MCF 10A (cell line): ENCODE results near the gene IMMP1L. TPM values are rescaled to one million over a fixed set of nuclear protein-coding genes. Genes with fewer than 3 reads are reported as not detected.

Source experiments
- BruUV-seq: library from RNA; stranded (reverse); fragments of 400-500 nt; replicated peaks from 2 replicates; lab custom pipeline; 2021; lab: Mats Ljungman, UMichigan
- CTCF ChIA-PET: fragments of 300-600 bp; sonication (Branson Sonifier 250); formaldehyde crosslinking; extraction: SDS; loops from one replicate; lab custom pipeline; 2021; ENCODE audit warnings: antibody characterized with exemption, inconsistent platforms; lab: Yijun Ruan, JAX
- POLR2A ChIA-PET: fragments of 300-600, 350-650 bp; sonication (Branson Sonifier 250); formaldehyde crosslinking; extraction: SDS; loops from one replicate; lab custom pipeline; 2020; ENCODE audit warnings: antibody characterized with exemption, inconsistent platforms; lab: Yijun Ruan, JAX
- DNase-seq: peaks from one replicate; pipeline ENCODE4 v3.0.0-alpha.2; 2018; ENCODE audit not compliant: unreplicated experiment
- H3K27ac Mint-ChIP-seq: one replicate; pipeline ENCODE4 v1.8.0; 2022; ENCODE audit warnings: mild to moderate bottlenecking, low read depth, mixed read lengths; ENCODE audit not compliant: unreplicated experiment
- H3K27me3 Mint-ChIP-seq: one replicate; pipeline ENCODE4 v1.8.0; 2022; ENCODE audit warnings: mixed read lengths; ENCODE audit not compliant: insufficient read depth, unreplicated experiment
- H3K36me3 Mint-ChIP-seq: one replicate; pipeline ENCODE4 v1.8.0; 2022; ENCODE audit warnings: mild to moderate bottlenecking, moderate library complexity, mixed read lengths; ENCODE audit not compliant: insufficient read depth, unreplicated experiment
- H3K4me1 Mint-ChIP-seq: one replicate; pipeline ENCODE4 v1.8.0; 2022; ENCODE audit warnings: mixed read lengths; ENCODE audit not compliant: insufficient read depth, unreplicated experiment
- H3K4me3 Mint-ChIP-seq: one replicate; pipeline ENCODE4 v1.8.0; 2022; ENCODE audit warnings: mild to moderate bottlenecking, moderate library complexity, mixed read lengths; ENCODE audit not compliant: unreplicated experiment
- H3K9me3 Mint-ChIP-seq: one replicate; pipeline ENCODE4 v1.8.0; 2022; ENCODE audit warnings: mixed read lengths; ENCODE audit not compliant: unreplicated experiment
- intact Hi-C: fragments of 100-400 bp; cut with micrococcal nuclease; formaldehyde crosslinking; loops from 2 replicates; pipeline ENCODE4 v1.14.1; 2022
- total RNA-seq: library from RNA; stranded (reverse); gene quantifications from 2 replicates; pipeline ENCODE4 v1.2.3, GENCODE V29; 2022
- TF ChIP-seq, protein P1 (sequence below): fragments of 200-600 bp; IDR thresholded peaks from one replicate; pipeline ENCODE4 v1.8.0; 2022; ENCODE audit warnings: antibody characterized with exemption, mild to moderate bottlenecking; ENCODE audit not compliant: unreplicated experiment

The IMMP1L gene
- total RNA-seq, 1 experiment from 2014 or later = 32.2 TPM

GRCh38 chr11:31529189-31529588 lies 19.8 kb upstream of the IMMP1L start:
- intact Hi-C loops = no loop called here

GRCh38 chr11:31521497-31522150 lies 12.2 kb upstream of the IMMP1L start:
- intact Hi-C loops = no loop called here
- ChIA-PET POLR2A (no interaction called here), CTCF (no interaction called here)
- no peak overlapping the region for H3K4me3 Mint-ChIP-seq
- H3K4me1 Mint-ChIP-seq = no peaks in the 10 kb centered on the region
- DNase-seq = no peak
- H3K36me3 Mint-ChIP-seq = peaks cover 8% of the 10 kb centered on the region
- no peak overlapping the region for H3K27ac Mint-ChIP-seq
- TF ChIP-seq, protein P1, sequence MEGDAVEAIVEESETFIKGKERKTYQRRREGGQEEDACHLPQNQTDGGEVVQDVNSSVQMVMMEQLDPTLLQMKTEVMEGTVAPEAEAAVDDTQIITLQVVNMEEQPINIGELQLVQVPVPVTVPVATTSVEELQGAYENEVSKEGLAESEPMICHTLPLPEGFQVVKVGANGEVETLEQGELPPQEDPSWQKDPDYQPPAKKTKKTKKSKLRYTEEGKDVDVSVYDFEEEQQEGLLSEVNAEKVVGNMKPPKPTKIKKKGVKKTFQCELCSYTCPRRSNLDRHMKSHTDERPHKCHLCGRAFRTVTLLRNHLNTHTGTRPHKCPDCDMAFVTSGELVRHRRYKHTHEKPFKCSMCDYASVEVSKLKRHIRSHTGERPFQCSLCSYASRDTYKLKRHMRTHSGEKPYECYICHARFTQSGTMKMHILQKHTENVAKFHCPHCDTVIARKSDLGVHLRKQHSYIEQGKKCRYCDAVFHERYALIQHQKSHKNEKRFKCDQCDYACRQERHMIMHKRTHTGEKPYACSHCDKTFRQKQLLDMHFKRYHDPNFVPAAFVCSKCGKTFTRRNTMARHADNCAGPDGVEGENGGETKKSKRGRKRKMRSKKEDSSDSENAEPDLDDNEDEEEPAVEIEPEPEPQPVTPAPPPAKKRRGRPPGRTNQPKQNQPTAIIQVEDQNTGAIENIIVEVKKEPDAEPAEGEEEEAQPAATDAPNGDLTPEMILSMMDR = no peak
- BruUV-seq = TSS peak; percentile 18
- no peaks in the 10 kb centered on the region for H3K27me3 Mint-ChIP-seq
- H3K9me3 Mint-ChIP-seq = no peaks in the 10 kb centered on the region

More at GRCh38 chr11:31529189-31529588, 19.8 kb upstream of the IMMP1L start:
- H3K36me3 Mint-ChIP-seq = peaks cover 6% of the 10 kb centered on the region
- H3K4me1 Mint-ChIP-seq = no peaks in the 10 kb centered on the region
- TF ChIP-seq, protein P1 = no peak
- H3K4me3 Mint-ChIP-seq = no peak overlapping the region
- H3K27me3 Mint-ChIP-seq = no peaks in the 10 kb centered on the region
- POLR2A ChIA-PET = no interaction called here
- CTCF ChIA-PET = no interaction called here
- H3K27ac Mint-ChIP-seq = no peak overlapping the region
- no TSS peak for BruUV-seq
- H3K9me3 Mint-ChIP-seq = no peaks in the 10 kb centered on the region
- no peak for DNase-seq

DNA sequence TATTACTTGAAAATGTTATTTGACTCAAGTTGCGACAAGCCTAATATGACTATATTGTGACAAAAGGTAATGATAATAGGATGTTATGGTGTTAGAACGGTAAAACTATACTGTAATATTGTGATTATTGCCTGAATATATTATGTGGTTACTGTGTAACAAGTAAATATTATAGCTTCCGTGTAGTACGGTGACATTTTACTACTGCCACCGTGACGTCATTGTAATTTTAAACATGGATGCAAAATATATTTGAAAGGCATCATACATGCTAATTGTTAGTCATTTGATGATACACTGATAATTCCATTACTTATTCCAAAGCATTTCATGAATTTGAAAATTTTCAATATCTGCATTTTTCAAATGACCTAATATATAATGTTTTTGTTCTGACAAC lies 2.7 kb upstream of the IMMP1L start:
- CTCF ChIA-PET = interaction anchor here (0.6 to 0.7 kb wide), 3 partner anchors 122 to 1840 kb away, joined by 3 read pairs; no protein-coding TSS in a partner anchor
- no peaks in the 10 kb centered on the region for H3K9me3 Mint-ChIP-seq
- H3K4me3 Mint-ChIP-seq = no peak overlapping the region

DNA sequence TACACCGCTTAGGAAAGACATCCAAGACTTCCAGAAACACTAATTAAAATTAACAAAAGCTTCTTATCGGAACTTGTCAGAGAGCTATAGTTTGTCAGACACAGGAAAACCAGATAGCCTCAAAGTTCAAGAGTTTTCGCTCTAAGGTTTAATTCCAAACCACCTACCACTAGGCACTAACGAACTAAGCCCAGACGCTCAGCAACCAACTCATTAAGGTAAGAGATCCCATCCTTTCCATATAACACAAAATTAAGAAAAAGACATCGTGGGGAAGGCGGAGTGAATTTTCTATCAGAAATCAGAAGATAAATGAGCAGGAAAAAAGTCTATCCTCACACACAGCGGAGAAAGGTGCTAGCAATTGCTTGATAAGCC lies 382 bp downstream of the IMMP1L start:
- peak overlapping the region; percentile 92 for H3K27ac Mint-ChIP-seq
- CTCF ChIA-PET = interaction anchor here (0.6 to 0.8 kb wide), 2 partner anchors 8 to 48 kb away, joined by 3 read pairs; no protein-coding TSS in a partner anchor
- no peak for DNase-seq
- peaks cover 16% of the 10 kb centered on the region for H3K4me1 Mint-ChIP-seq
- BruUV-seq = TSS peak; percentile 66
- POLR2A ChIA-PET = interaction anchor here (0.6 to 1.8 kb wide), 10 partner anchors 8 to 1186 kb away, joined by 3 to 7 read pairs (median 3); partner anchors contain the start of genes ARL14EP, DCDC1 and DNAJC24
- TF ChIP-seq, protein P1 = no peak
- peaks cover 7% of the 10 kb centered on the region for H3K36me3 Mint-ChIP-seq
- intact Hi-C loops = loop anchor here (5.0 kb wide), 1 partner anchor 138 kb away; no protein-coding TSS in a partner anchor
- no peaks in the 10 kb centered on the region for H3K9me3 Mint-ChIP-seq
- H3K27me3 Mint-ChIP-seq = no peaks in the 10 kb centered on the region
- peak overlapping the region; percentile 82 for H3K4me3 Mint-ChIP-seq

More for the DNA sequence above, 2.7 kb upstream of the IMMP1L start:
- Mint-ChIP-seq H3K27ac (no peak overlapping the region), H3K4me1 (peaks cover 15% of the 10 kb centered on the region), H3K27me3 (no peaks in the 10 kb centered on the region), H3K36me3 (peaks cover 5% of the 10 kb centered on the region)
- no TSS peak for BruUV-seq
- POLR2A ChIA-PET = interaction anchor here (1.3 kb wide), 1 partner anchor 143 kb away, joined by 4 read pairs; no protein-coding TSS in a partner anchor
- TF ChIP-seq, protein P1 = no peak
- intact Hi-C loops = no loop called here
- no peak for DNase-seq
